Mucosa of gallbladder (tissue), 1 donor: ENCODE measurements around the gene TUBGCP4. TPM values are rescaled to one million over a fixed set of nuclear protein-coding genes. Genes with fewer than 3 reads are reported as not detected.
"Not testable (repeated sequence)": the region's sequence is repeated elsewhere in the genome, so short reads cannot be mapped to it uniquely, and the experiment has no call there.

Experiments
- DNase-seq: peaks from one replicate; pipeline ENCODE4 v3.0.0-alpha.2; 2020; ENCODE audit warnings: low spot score
- total RNA-seq: library from RNA; stranded (reverse); gene quantifications from one replicate; pipeline ENCODE4 v1.2.1, GENCODE V29; 2021
- donor health status: DM: no; HTN: no; CAD: no.

The TUBGCP4 gene
- 22.0 TPM for total RNA-seq

DNA sequence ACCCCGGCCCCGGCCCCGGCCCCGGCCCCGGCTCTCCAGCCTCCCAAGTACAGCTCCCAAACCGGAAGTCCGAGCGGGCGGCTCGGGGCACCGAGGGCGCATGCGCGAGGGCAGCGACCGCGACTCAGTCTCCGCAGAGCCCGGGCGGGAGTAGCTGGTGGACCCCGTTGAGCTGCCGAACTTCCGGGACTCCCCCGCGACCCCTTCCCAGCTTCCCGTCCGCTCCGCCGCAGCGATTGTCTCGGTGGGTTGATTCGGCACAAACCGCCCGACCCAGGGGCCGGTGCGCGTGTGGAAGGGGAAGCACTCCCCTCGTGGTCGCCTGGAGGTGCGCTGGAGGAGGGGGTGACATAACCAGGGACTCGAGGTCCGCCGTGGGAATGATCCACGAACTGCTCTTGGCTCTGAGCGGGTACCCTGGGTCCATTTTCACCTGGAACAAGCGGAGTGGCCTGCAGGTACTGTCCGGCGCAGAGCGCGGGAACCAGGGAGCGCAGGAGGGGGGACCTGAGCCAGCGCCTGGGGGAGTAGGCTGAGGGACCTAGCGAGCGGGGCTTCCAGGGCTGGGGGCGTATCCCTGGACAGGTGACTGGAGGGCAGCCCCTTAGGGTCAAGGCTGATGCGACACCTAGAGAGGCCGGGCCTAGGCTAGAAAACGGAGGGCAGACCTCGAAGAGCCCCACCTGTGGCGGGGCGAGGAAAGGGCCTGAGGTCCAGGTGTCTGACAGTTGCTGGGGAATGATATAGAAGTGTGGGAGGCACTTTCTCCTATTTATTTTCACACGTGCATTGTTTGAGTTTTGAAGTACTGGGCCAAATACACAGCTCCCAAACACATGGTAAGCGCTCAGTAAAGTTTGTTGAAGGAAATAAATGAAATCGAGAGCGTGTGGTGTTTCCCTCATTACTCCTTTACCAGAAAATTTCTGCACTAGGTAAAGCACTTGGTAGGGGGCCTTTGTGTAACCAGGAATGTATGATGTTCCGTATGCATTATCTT, at the start of gene TUBGCP4, which contains the start of gene ZSCAN29:
Gene TUBGCP4 (plus strand): TSS at position 127 of the 1,000 bp plus-strand sequence. CDS start 254 bp downstream, at position 381.
Gene ZSCAN29 (minus strand): TSS at position 69 of the 1,000 bp plus-strand sequence. CDS start 1,130 bp downstream, outside the sequence.
- peak; percentile 73 for DNase-seq

DNA sequence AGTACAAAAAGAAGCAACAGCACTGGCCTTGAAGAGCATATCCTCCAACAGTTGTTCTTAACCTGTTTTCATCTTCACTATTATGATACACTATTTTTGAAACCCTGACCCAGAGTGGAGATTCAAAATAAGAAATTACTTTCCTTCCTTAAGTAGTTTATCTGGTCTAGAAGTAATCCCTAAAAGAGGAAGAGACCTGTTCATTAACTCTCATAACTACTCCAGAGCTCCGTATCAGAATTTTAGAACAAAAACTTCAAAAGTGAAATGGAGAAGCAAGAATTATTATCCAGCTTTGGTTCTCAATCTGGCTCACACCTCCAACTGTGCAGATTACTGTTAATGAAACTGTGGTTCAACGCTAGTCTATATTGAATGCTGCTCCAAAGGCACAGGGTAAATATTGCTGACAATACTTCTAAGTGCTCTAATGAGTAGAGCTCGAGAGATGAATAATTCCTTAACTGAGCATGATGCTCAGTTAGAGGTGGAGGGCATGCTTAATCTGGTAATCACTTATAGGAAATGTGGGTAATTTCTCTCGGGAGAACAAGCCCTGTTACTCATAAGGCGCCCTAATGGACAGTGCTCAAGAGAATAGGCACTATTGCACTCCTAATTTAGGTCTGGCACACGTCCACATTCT, 45.7 kb upstream of the TUBGCP4 start:
- DNase-seq = no peak

DNA sequence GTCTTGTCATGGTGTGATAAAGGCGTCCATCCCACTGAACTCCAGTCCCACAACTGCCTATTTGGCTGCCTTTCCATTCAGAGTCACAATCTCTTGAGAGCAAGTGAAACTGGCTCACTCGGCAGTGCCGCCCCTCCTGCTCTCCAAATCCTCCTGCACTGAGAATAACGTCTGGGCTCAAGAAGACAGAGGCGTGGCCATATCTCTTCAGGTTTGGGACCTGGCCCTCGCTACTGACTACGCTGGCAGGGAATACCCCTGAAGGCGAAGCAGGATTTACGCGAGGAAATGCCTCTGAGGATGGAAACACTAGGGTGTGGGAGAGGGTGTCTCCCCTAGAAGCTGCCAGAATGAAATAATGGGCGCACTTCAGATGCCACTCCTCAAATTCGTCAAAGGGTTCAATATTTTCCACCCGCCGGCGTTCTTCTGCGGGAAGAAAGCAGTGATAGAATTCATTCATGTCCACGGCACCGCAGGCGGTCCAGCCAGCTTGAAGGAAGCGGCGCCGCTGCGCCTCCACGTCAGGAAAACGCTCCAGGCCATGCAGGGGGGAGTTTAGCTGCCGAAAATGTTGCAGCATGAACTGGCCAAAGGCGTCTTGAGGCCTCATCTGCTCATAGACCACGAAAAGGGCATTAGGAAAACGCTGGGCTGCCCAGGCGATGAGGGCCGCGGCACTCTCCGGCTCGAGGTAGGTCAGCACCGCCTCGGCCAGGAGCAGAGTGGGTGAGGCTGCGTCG, 41.5 kb upstream of the TUBGCP4 start:
- DNase-seq = peak; percentile 10

DNA sequence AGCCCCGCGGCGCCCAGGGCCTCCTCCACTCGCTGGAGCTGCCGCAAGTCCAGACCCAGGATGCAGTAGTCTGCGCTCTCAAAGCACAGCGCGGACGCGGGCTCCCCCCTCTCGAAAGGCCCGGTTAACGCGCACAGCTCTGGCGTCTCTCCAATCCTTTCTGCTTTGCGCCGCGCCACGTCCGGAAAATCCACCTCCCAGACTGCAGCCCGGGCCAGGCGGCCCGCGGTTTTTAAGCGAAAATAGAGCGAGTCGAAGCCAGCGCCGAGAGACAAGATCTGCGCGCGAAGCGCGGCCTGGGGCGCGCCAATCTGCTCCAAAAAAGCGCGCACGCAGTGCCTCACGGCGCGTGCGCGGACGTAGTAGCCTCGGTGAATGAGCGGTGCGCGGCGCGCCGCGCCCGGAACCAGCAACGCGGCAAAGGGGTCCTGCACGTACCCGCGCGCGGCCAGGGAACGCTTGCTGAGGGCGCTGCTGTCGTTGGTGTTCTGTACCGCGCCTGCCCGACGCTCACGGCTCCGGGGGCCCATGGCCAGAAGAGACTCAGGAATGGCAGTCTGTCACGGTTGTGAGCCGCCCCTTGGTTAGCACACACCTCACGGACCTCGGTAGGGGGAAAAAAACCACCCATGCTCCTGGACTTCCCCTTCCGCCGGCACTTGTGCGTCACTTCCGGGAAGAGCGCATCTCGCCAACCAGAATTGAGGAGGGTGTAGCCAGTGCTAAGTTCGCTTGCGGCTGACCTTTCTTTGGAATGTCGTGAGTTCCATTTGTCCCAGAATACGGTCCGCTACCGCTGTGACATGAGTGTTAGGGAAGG, 40.7 kb upstream of the TUBGCP4 start, which contains the start of gene LCMT2:
Gene LCMT2 (minus strand): TSS at position 614 of the 820 bp plus-strand sequence. CDS start 84 bp downstream, at position 530.
- DNase-seq = peak; percentile 92

DNA sequence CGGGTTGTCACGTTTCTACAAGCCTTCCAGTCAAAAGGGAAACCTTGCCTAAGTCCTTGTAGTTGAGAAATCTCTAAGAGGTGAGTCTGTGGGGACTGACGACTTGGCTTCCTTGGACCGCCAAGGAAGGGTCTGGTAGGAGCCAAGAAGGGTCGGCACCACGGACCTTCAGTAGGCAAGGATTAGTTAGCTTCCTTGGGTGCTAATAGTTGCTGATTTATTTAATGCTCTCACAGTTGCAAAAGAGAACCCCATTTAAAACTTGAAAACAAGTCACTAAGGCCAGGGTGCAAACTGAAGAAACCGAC, 40.2 kb upstream of the TUBGCP4 start:
- no peak for DNase-seq

DNA sequence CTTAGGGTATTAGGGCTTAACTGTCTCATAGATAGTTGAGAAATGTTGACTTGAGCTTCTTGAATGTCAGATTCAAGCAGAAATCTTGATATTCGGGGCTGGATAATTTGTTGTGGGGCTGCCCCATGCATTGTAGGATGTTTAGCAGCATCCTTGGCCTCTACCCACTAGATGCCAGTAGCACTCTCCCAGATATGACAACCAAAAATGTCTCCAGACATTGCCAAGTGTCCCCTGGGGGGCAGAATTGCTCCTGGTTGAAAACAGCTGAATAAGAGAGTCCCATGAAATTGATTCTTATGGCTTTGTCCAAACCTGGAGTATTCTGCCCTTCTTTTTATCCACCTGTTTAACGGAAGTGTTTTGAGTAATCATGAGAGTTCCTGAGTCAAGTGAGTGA, 24.6 kb upstream of the TUBGCP4 start:
- DNase-seq = no peak

GRCh38 chr15:43347114-43347513, 23.8 kb upstream of the TUBGCP4 start:
- DNase-seq = no peak

DNA sequence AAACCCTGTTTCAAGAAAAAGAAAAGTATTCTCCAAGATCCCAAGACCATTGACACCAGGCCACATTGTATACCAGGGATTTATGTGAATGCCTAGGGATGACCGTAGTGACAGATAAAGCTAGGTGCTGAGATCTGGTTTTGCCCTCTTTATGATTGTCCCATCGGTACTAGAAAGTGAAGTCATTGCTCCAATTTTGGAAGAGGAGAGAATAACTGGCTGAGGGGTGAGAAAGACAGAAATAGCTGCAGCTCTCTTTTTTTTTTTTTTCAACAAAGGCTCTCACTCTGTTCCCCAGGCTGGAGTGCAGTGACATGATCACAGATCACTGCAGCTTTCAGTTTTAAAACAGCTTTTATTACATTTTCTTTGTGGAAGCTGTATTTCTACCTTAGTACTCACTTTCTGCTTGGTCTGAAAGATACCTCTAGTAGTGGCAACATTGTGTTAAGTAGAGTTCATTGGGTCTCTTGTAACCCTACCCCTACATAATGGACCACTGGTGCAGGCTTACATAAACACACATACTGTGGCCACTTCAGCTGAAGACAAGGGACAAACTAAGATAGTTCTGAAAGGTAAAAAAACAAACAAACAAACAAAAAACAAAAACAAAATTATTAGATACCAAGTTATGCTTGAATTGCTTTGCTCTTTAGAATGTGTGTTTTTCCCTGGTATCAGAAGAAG, 18.1 kb upstream of the TUBGCP4 start:
- DNase-seq = no peak

DNA sequence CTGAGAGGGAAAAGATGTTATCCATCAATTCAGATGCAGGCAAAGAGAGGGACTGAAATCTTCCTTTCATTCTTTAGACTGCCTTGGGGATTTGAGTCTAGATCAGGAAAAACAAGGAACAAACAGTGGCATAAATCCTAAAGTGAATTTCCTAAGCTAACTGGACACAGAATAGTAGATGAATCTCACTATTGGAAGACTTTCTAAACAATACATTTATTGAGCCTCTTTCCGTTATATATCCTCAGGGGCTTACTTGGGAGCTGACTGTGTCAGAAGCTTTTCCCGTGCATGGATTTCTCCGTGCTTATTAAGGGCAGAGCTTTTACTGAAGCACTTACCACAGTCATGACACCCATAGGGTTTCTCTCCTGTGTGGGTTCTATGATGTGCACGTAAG, 10.1 kb upstream of the TUBGCP4 start:
- DNase-seq = no peak

DNA sequence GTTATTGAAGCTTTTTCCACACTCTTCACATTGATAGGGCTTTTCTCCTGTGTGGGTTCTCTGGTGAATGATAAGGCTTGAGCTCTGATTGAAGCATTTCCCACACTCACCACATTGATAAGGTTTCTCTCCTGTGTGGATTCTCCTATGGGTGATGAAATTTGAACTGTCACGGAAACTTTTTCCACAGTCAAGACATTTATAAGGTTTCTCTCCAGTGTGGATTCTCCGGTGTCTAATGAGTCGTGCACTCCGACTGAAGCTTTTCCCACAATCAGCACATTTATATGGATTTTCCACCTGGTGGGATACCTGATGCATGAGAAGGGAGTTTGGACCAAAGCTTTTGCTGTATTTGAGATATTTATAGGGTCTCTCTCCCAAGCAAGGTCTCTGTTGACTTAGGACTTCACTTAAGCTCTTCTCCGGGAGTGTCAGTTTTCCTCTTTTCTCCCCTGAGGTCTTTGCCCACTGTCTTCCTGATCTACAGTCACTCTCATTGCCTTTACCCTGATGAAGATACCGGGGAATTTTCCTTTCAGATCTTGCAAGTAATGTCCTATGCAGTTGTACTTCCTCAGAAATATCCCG, 9.5 kb upstream of the TUBGCP4 start:
- no peak for DNase-seq

- no peak for DNase-seq
These were observed 459 bp upstream of the TUBGCP4 start for GRCh38 chr15:43370310-43370974.

- DNase-seq = no peak
These were observed 5.3 kb downstream of the TUBGCP4 start for GRCh38 chr15:43376017-43376705.

- DNase-seq = no peak
These were observed 7.7 kb downstream of the TUBGCP4 start for GRCh38 chr15:43378601-43379000.

DNA sequence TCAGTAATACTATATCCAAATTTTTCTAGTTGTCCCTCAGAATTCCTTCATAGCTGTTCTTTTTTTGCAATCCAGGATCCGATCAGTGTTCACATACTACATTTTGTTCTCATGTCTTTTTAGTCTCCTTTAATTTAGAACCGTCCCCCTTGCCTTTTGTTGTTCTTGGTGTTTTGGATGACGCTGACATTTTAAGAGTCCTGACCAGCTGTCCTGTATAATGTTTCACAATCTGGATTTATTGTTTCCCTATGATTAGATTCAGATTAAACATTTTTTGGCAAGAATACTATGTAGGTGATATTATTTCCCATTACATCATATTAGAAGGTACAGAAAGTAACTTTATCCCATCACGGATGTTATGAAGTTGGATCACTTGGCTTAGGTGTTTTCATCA, 11.4 kb downstream of the TUBGCP4 start:
- DNase-seq = no peak

GRCh38 chr15:43383070-43383469, 12.2 kb downstream of the TUBGCP4 start:
- DNase-seq = no peak

GRCh38 chr15:43390723-43391122, 19.8 kb downstream of the TUBGCP4 start:
- DNase-seq = no peak

- DNase-seq = not testable (repeated sequence)
These were observed 22.7 kb downstream of the TUBGCP4 start for GRCh38 chr15:43393592-43393991.

- no peak for DNase-seq
These were observed 31.4 kb downstream of the TUBGCP4 start for GRCh38 chr15:43402255-43402654.

DNA sequence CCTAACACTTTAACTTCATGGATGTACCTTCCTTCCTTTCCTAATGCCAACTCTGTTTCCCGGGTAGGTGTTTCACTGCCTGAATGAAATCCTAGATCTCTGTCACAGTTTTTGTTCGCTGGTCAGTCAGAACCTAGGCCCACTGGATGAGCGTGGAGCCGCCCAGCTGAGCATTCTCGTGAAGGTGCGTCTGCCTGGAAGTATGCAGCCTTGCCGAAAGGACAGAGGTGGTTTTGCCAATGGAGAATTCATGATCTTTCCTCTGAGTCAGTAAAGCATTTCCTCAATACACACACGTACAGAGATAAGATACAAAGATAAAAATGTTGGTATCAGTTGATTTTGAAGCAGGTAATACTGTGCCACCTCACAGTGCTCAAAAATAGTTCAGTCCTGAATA, 32.7 kb downstream of the TUBGCP4 start:
- no peak for DNase-seq
